Measurements from ENCODE around the gene GBX2. TPM values are rescaled to one million over a fixed set of nuclear protein-coding genes. Genes with fewer than 3 reads are reported as not detected.

GBX2 gene
- total RNA-seq, 1 experiment from 2014 or later, result 25.6 TPM

- TF ChIP-seq ZNF532 (CRISPR knock-in tag; IDR thresholded peaks at IDR 0.05; ENCODE audit: borderline replicate concordance) (no peak), ZMAT4 (CRISPR knock-in tag; IDR thresholded peaks at IDR 0.05) (no peak), ATF1 (CRISPR knock-in tag; IDR thresholded peaks at IDR 0.05) (no peak), CBFB (CRISPR knock-in tag; IDR thresholded peaks at IDR 0.05; ENCODE audit: low read depth) (no peak), MYBL2 (CRISPR knock-in tag; IDR thresholded peaks at IDR 0.05) (no peak), TP53 (CRISPR knock-in tag; IDR thresholded peaks at IDR 0.05) (no peak), E2F5 (CRISPR knock-in tag; IDR thresholded peaks at IDR 0.05) (no peak), GABPB1 (CRISPR knock-in tag; IDR thresholded peaks at IDR 0.05) (no peak), PRRX2 (CRISPR knock-in tag; IDR thresholded peaks at IDR 0.05) (no peak), JAZF1 (CRISPR knock-in tag; IDR thresholded peaks at IDR 0.05) (no peak), ELF4 (CRISPR knock-in tag; IDR thresholded peaks at IDR 0.05; ENCODE audit: low read depth) (no peak), ESRRA (CRISPR knock-in tag; IDR thresholded peaks at IDR 0.05; ENCODE audit: borderline replicate concordance) (peak; percentile 73; the same call in 1 of the 2 replicates), FOXP4 (CRISPR knock-in tag; IDR thresholded peaks at IDR 0.05) (peak; percentile 89)
These were observed 4.5 kb downstream of the GBX2 start (continued) for GRCh38 chr2:236163471-236164200.

GRCh38 chr2:236162882-236163470 lies 5.2 kb downstream of the GBX2 start:
- TF ChIP-seq USF2 (CRISPR knock-in tag; IDR thresholded peaks at IDR 0.05) (no peak), ZNF423 (CRISPR knock-in tag; IDR thresholded peaks at IDR 0.05) (0 out of 2 replicates have a peak, but pooled peaks have one; percentile 26), NFATC4 (CRISPR knock-in tag; IDR thresholded peaks at IDR 0.05) (peak; percentile 26; the same call in 1 of the 2 replicates), MAX (CRISPR knock-in tag; IDR thresholded peaks at IDR 0.05) (0 out of 2 replicates have a peak, but pooled peaks have one; percentile 3)
- Mint-ChIP-seq H3K4me1 (peaks cover 60% of the 10 kb centered on the region), H3K4me3 (peak overlapping the region; percentile 37; the same call in 1 of the 2 replicates), H3K27ac (no peak overlapping the region), H3K36me3 (peaks cover 7% of the 10 kb centered on the region), H3K27me3 (ENCODE audit: low read depth) (peaks cover 90% of the 10 kb centered on the region), H3K9me3 (no peaks in the 10 kb centered on the region)
- ATAC-seq, result no peak
- CTCF ChIA-PET, result interaction anchor here (1.1 to 2.5 kb wide), 6 partner anchors 8 to 397 kb away, joined by 3 to 12 read pairs (median 4); no protein-coding TSS in a partner anchor
- peak; percentile 44 for DNase-seq (ENCODE audit: low spot score)
- POLR2A ChIA-PET, result interaction anchor here (0.6 to 1.2 kb wide), 2 partner anchors 70 to 965 kb away, joined by 3 read pairs; no protein-coding TSS in a partner anchor

All from WTC11 (cell line).